ENCODE results near the gene QKI. TPM values are rescaled to one million over a fixed set of nuclear protein-coding genes. Genes with fewer than 3 reads are reported as not detected.

QKI gene
- total RNA-seq, 1 experiment from 2014 or later = 134 TPM

DNA sequence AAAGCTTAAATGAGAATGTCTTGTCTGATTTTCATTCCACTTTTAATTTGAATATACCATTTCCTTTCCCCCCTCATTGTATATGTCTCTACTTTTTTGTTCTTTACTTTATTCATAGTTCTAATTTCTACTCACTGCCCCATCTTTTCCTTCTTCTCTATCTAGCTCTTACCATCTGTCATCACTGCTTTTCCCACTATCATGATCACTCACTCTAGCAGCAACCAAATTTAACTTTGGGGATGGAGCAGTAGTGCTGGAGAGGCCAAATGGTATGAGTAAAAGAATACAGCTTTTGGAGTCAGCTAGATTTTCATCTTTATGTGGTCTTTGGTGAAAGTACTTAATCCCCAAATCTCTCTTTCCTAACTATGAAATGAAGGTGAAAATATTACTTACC lies 25.5 kb downstream of the QKI start:
- CTCF ChIA-PET = no interaction called here
- Mint-ChIP-seq H3K4me1 (ENCODE audit: low read depth, unreplicated experiment) (no peaks in the 10 kb centered on the region), H3K27ac (ENCODE audit: unreplicated experiment) (no peak overlapping the region), H3K9me3 (ENCODE audit: unreplicated experiment) (no peaks in the 10 kb centered on the region), H3K4me3 (ENCODE audit: unreplicated experiment) (no peak overlapping the region), H3K36me3 (ENCODE audit: insufficient read depth, unreplicated experiment) (peaks cover 11% of the 10 kb centered on the region), H3K27me3 (ENCODE audit: insufficient read depth, unreplicated experiment) (no peaks in the 10 kb centered on the region)
- no peaks in the 10 kb centered on the region for H3K36me3 ChIP-seq (ENCODE audit: control insufficient read depth, insufficient read depth, low read length)
- no TSS peak for BruUV-seq (replicated peaks)
- POLR2A ChIA-PET = no interaction called here
- TF ChIP-seq, protein P1, sequence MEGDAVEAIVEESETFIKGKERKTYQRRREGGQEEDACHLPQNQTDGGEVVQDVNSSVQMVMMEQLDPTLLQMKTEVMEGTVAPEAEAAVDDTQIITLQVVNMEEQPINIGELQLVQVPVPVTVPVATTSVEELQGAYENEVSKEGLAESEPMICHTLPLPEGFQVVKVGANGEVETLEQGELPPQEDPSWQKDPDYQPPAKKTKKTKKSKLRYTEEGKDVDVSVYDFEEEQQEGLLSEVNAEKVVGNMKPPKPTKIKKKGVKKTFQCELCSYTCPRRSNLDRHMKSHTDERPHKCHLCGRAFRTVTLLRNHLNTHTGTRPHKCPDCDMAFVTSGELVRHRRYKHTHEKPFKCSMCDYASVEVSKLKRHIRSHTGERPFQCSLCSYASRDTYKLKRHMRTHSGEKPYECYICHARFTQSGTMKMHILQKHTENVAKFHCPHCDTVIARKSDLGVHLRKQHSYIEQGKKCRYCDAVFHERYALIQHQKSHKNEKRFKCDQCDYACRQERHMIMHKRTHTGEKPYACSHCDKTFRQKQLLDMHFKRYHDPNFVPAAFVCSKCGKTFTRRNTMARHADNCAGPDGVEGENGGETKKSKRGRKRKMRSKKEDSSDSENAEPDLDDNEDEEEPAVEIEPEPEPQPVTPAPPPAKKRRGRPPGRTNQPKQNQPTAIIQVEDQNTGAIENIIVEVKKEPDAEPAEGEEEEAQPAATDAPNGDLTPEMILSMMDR (IDR thresholded peaks at IDR 0.05; ENCODE audit: insufficient read depth in 1 of 2, low read depth in 1 of 2, low read length in 1 of 2, severe bottlenecking in 1 of 2, unreplicated experiment in 1 of 2) = no peak
- H3K27me3 ChIP-seq (replicated peaks; ENCODE audit: control insufficient read depth, insufficient read depth, low read length) = no peaks in the 10 kb centered on the region
- 0 out of 2 replicates have a peak, but pooled peaks cover 3% of the 10 kb centered on the region for H3K4me1 ChIP-seq
- intact Hi-C loops (cut with micrococcal nuclease; ENCODE audit: unreplicated experiment) = no loop called here
- no peak for DNase-seq
- H3K9me3 ChIP-seq = no peaks in the 10 kb centered on the region
- no peak overlapping the region for H3K4me3 ChIP-seq (ENCODE audit: low read depth, low read length)

DNA sequence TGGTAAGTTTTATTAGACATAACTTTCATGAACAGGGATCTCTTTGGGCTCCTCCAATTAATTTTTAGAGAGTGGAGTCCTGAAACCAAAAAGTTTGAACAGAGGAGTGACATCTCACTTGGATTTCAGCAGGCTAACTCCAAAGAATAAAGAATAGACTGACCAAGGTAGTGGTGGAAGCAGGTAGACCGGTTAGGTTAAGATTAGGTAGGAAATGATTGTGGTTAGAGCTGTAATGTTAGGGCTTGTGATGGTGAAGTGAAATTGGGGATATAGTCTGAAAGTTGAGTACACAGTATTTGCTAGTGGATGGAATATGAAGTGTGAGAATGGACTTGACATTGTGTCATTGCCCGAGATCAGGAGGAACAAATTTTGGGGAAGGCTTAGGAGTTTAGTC lies 27.8 kb downstream of the QKI start:
- TF ChIP-seq, protein P1 (IDR thresholded peaks at IDR 0.05; ENCODE audit: insufficient read depth in 1 of 2, low read depth in 1 of 2, low read length in 1 of 2, severe bottlenecking in 1 of 2, unreplicated experiment in 1 of 2) = no peak
- intact Hi-C loops (cut with micrococcal nuclease; ENCODE audit: unreplicated experiment) = no loop called here
- H3K4me3 Mint-ChIP-seq (ENCODE audit: unreplicated experiment) = no peak overlapping the region
- no peak for DNase-seq
- Histone ChIP-seq H3K4me1 (peaks cover 7% of the 10 kb centered on the region; the same call in 1 of the 2 replicates), H3K36me3 (ENCODE audit: control insufficient read depth, insufficient read depth, low read length) (no peaks in the 10 kb centered on the region), H3K4me3 (ENCODE audit: low read depth, low read length) (no peak overlapping the region), H3K27me3 (replicated peaks; ENCODE audit: control insufficient read depth, insufficient read depth, low read length) (no peaks in the 10 kb centered on the region), H3K9me3 (no peaks in the 10 kb centered on the region)
- H3K9me3 Mint-ChIP-seq (ENCODE audit: unreplicated experiment) = no peaks in the 10 kb centered on the region
- H3K27ac Mint-ChIP-seq (ENCODE audit: unreplicated experiment) = no peak overlapping the region
- no peaks in the 10 kb centered on the region for H3K27me3 Mint-ChIP-seq (ENCODE audit: insufficient read depth, unreplicated experiment)
- no TSS peak for BruUV-seq (replicated peaks)
- no peaks in the 10 kb centered on the region for H3K4me1 Mint-ChIP-seq (ENCODE audit: low read depth, unreplicated experiment)
- POLR2A ChIA-PET = no interaction called here
- peaks cover 11% of the 10 kb centered on the region for H3K36me3 Mint-ChIP-seq (ENCODE audit: insufficient read depth, unreplicated experiment)
- CTCF ChIA-PET = no interaction called here

DNA sequence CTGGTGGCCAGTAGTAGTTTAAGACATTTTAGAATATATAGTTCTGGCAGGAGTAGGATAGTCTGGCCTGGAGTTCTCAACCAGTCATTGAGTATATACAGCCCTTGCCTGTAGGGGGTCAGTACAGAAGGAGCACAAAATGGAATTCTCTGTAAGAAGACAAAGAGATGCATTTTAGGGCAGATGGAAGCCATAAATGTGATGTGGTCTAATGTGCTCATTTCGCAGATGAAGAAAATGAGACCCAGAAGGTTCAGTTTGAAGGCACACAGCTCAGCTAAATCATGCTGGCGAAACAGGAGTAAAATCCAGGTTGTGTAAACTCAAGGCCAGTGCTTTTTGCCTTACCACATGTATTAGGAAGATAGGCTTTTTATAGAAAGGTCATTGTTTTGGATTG lies 29.6 kb downstream of the QKI start:
- Mint-ChIP-seq H3K27ac (ENCODE audit: unreplicated experiment) (no peak overlapping the region), H3K9me3 (ENCODE audit: unreplicated experiment) (no peaks in the 10 kb centered on the region), H3K4me1 (ENCODE audit: low read depth, unreplicated experiment) (no peaks in the 10 kb centered on the region), H3K27me3 (ENCODE audit: insufficient read depth, unreplicated experiment) (no peaks in the 10 kb centered on the region), H3K36me3 (ENCODE audit: insufficient read depth, unreplicated experiment) (peaks cover 11% of the 10 kb centered on the region), H3K4me3 (ENCODE audit: unreplicated experiment) (no peak overlapping the region)
- H3K36me3 ChIP-seq (ENCODE audit: control insufficient read depth, insufficient read depth, low read length) = no peaks in the 10 kb centered on the region
- BruUV-seq (replicated peaks) = no TSS peak
- H3K4me1 ChIP-seq = peaks cover 7% of the 10 kb centered on the region; the same call in 1 of the 2 replicates
- H3K9me3 ChIP-seq = no peaks in the 10 kb centered on the region
- CTCF ChIA-PET = no interaction called here
- TF ChIP-seq, protein P1 (IDR thresholded peaks at IDR 0.05; ENCODE audit: insufficient read depth in 1 of 2, low read depth in 1 of 2, low read length in 1 of 2, severe bottlenecking in 1 of 2, unreplicated experiment in 1 of 2) = peak; percentile 7 to 25
- POLR2A ChIA-PET = no interaction called here
- no peaks in the 10 kb centered on the region for H3K27me3 ChIP-seq (replicated peaks; ENCODE audit: control insufficient read depth, insufficient read depth, low read length)
- intact Hi-C loops (cut with micrococcal nuclease; ENCODE audit: unreplicated experiment) = no loop called here
- DNase-seq = no peak
- no peak overlapping the region for H3K4me3 ChIP-seq (ENCODE audit: low read depth, low read length)

All from Caco-2 (cell line).